RKO (cell line): Measurements from ENCODE around the gene NRXN3.
A peak's percentile ranks its signal among the peaks of the same experiment; 100 is the strongest.
"Not testable (repeated sequence)": the region's sequence is repeated elsewhere in the genome, so short reads cannot be mapped to it uniquely, and the experiment has no call there.

Source experiments
- DNase-seq: peaks from one replicate; pipeline ENCODE4 v3.0.0-alpha.2; 2016; ENCODE audit warnings: low spot score

NRXN3 gene

GRCh38 chr14:78486621-78487020 is 316.4 kb downstream of the NRXN3 start:
- DNase-seq: no peak

- DNase-seq: not testable (repeated sequence)
Measured at GRCh38 chr14:78487573-78487972, 317.4 kb downstream of the NRXN3 start.

- no peak for DNase-seq
Measured at GRCh38 chr14:78488938-78489337, 318.8 kb downstream of the NRXN3 start.

- DNase-seq: no peak
Measured at GRCh38 chr14:78491048-78491447, 320.9 kb downstream of the NRXN3 start.

- no peak for DNase-seq
Measured at GRCh38 chr14:78498062-78498595, 328.0 kb downstream of the NRXN3 start.

- no peak for DNase-seq
Measured at GRCh38 chr14:78501909-78502308, 331.7 kb downstream of the NRXN3 start.

GRCh38 chr14:78508023-78508422 is 337.9 kb downstream of the NRXN3 start:
- no peak for DNase-seq

- DNase-seq: no peak
Measured at GRCh38 chr14:78509516-78509915, 339.3 kb downstream of the NRXN3 start.

- no peak for DNase-seq
Measured at GRCh38 chr14:78512021-78512420, 341.8 kb downstream of the NRXN3 start.

GRCh38 chr14:78519863-78520262 is 349.7 kb downstream of the NRXN3 start:
- peak; percentile 54 for DNase-seq

GRCh38 chr14:78524196-78524595 is 354.0 kb downstream of the NRXN3 start:
- DNase-seq: no peak

- no peak for DNase-seq
Measured at GRCh38 chr14:78524766-78525165, 354.6 kb downstream of the NRXN3 start.

- DNase-seq: peak; percentile 67
Measured at GRCh38 chr14:78530078-78530477, 359.9 kb downstream of the NRXN3 start.

- no peak for DNase-seq
Measured at GRCh38 chr14:78534141-78534540, 364.0 kb downstream of the NRXN3 start.

- no peak for DNase-seq
Measured at GRCh38 chr14:78535041-78535440, 364.9 kb downstream of the NRXN3 start.

- not testable (repeated sequence) for DNase-seq
Measured at GRCh38 chr14:78541788-78542187, 371.6 kb downstream of the NRXN3 start.

GRCh38 chr14:78543433-78543832 is 373.3 kb downstream of the NRXN3 start:
- DNase-seq: no peak

- no peak for DNase-seq
Measured at GRCh38 chr14:78561074-78561473, 390.9 kb downstream of the NRXN3 start.

- peak; percentile 57 for DNase-seq
Measured at GRCh38 chr14:78566026-78566858, 396.1 kb downstream of the NRXN3 start.

GRCh38 chr14:78566859-78567172 is 396.6 kb downstream of the NRXN3 start:
- DNase-seq: no peak

GRCh38 chr14:78567343-78567742 is 397.2 kb downstream of the NRXN3 start:
- DNase-seq: no peak

- DNase-seq: not testable (repeated sequence)
Measured at GRCh38 chr14:78573736-78574135, 403.6 kb downstream of the NRXN3 start.

- DNase-seq: no peak
Measured at GRCh38 chr14:78576437-78577166, 406.4 kb downstream of the NRXN3 start.
